K562 (cell line): ENCODE data around the gene KCNA2. TPM values are rescaled to one million over a fixed set of nuclear protein-coding genes. Genes with fewer than 3 reads are reported as not detected.

ENCODE experiments used
- ATAC-seq: fragments of 200-7000 bp; cut with Tn5 transposase; 3 replicates; pipeline ENCODE4 v1.9.1; 2020; ENCODE audit warnings: moderate library complexity
- BruUV-seq: library from RNA; stranded (reverse); fragments of 400-500 nt; replicated peaks from 2 replicates; lab custom pipeline; 2021; lab: Mats Ljungman, UMichigan
- CTCF ChIA-PET: fragments of 300-600 bp; formaldehyde crosslinking; extraction: SDS; loops from one replicate; lab custom pipeline; 2021; ENCODE audit warnings: low intra/inter-chr PET ratio; lab: Yijun Ruan, JAX
- POLR2A ChIA-PET: fragments of 300-600, 350-650 bp; sonication (Branson Sonifier 250); formaldehyde crosslinking; extraction: SDS; loops from one replicate; lab custom pipeline; 2021; ENCODE audit warnings: antibody characterized with exemption, inconsistent platforms; lab: Yijun Ruan, JAX
- DNase-seq, 4 experiments: peaks; one replicate each; pipeline versions ENCODE4 v3.0.0 to v3.0.0-alpha.2; 2011 to 2018; ENCODE audit warnings: low spot score in 3 of 4, mixed read lengths in 3 of 4; ENCODE audit errors: extremely low read depth in 1 of 4
- FAIRE-seq: peaks from 2 replicates; lab custom pipeline; 2011; peaks lifted over from hg19 to GRCh38; lab: Jason Lieb, UNC
- H2AFZ ChIP-seq: 2 replicates; pipeline ENCODE4 v1.6.0; 2011; ENCODE audit warnings: low read depth, low read length, control low read depth, inconsistent platforms
- H3K27ac ChIP-seq: fragments of 200-600 bp; 3 replicates; pipeline ENCODE4 v1.8.0; 2011; ENCODE audit warnings: low read depth, mild to moderate bottlenecking, control low read depth, inconsistent platforms, low read length, moderate library complexity, mixed read lengths; ENCODE audit errors: extremely low read depth
- H3K27me3 ChIP-seq, 2 experiments: fragments of 300-600 bp in 1 of 2; 2 replicates in 1 of 2; 3 replicates in 1 of 2; pipeline versions ENCODE4 v1.6.0 to v1.8.0; 2011; ENCODE audit warnings: inconsistent platforms in 2 of 2, low read length in 2 of 2, mild to moderate bottlenecking in 1 of 2, mixed read lengths in 1 of 2, moderate library complexity in 1 of 2; ENCODE audit not compliant: control insufficient read depth in 2 of 2, insufficient read depth in 2 of 2
- H3K36me3 ChIP-seq: fragments of 300-600 bp; 3 replicates; pipeline ENCODE4 v1.8.0; 2011; ENCODE audit warnings: mild to moderate bottlenecking, low read length, inconsistent platforms; ENCODE audit not compliant: control insufficient read depth, insufficient read depth
- H3K4me1 ChIP-seq, 2 experiments: fragments of 200-600 bp in 1 of 2; replicated peaks in 1 of 2; 2 replicates in 1 of 2; 3 replicates in 1 of 2; pipeline versions ENCODE4 v1.5.1 to v1.8.0; 2011; ENCODE audit warnings: inconsistent platforms in 2 of 2, low read length in 2 of 2, mild to moderate bottlenecking in 1 of 2, mixed read lengths in 1 of 2, moderate library complexity in 1 of 2; ENCODE audit not compliant: control insufficient read depth in 2 of 2, insufficient read depth in 2 of 2
- H3K4me2 ChIP-seq: 2 replicates; pipeline ENCODE4 v1.6.1; 2011; ENCODE audit warnings: low read length, control low read depth, inconsistent platforms, mixed read lengths; ENCODE audit not compliant: insufficient read depth
- H3K4me3 ChIP-seq: fragments of 200-600 bp; sonication (generic), shearing (Covaris generic); 2 replicates; pipeline ENCODE4 v1.5.1; 2016; ENCODE audit warnings: control low read depth, inconsistent platforms
- H3K79me2 ChIP-seq: fragments of 200-600 bp; 3 replicates; pipeline ENCODE4 v1.8.0; 2011; ENCODE audit warnings: low read length, inconsistent platforms; ENCODE audit not compliant: control insufficient read depth, insufficient read depth
- H3K9ac ChIP-seq, 2 experiments: 2 replicates each; pipeline versions ENCODE4 v1.6.0 to v1.6.1; 2011; ENCODE audit warnings: low read depth in 2 of 2, low read length in 2 of 2, control low read depth in 1 of 2, inconsistent platforms in 1 of 2, mild to moderate bottlenecking in 1 of 2, mixed read lengths in 1 of 2; ENCODE audit not compliant: insufficient read depth in 1 of 2
- H3K9me1 ChIP-seq: one replicate; pipeline ENCODE4 v1.6.0; 2011; ENCODE audit warnings: inconsistent platforms, mild to moderate bottlenecking, low read length, moderate library complexity; ENCODE audit not compliant: control insufficient read depth, insufficient read depth
- H3K9me3 ChIP-seq: replicated peaks from 2 replicates; pipeline ENCODE4 v1.5.1; 2011; ENCODE audit warnings: low read depth, low read length, inconsistent platforms; ENCODE audit not compliant: control insufficient read depth, insufficient read depth
- H4K20me1 ChIP-seq: replicated peaks from 2 replicates; pipeline ENCODE4 v1.6.1; 2011; ENCODE audit warnings: low read length, inconsistent platforms, mixed read lengths; ENCODE audit not compliant: control insufficient read depth, insufficient read depth
- EHMT2 ChIP-seq: fragments of 450-650 bp; IDR thresholded peaks from 2 replicates; pipeline ENCODE4 v1.6.1; 2018; ENCODE audit warnings: antibody characterized with exemption
- FOXO4 ChIP-seq: fragments of 450-650 bp; formaldehyde crosslinking; IDR thresholded peaks from 2 replicates; pipeline ENCODE4 v1.4.0; 2020; ENCODE audit warnings: mild to moderate bottlenecking, moderate library complexity
- MYC ChIP-seq, 2 experiments: fragments of 250-450 bp in 1 of 2; sonication (Bioruptor Pico) in 1 of 2; IDR thresholded peaks; 2 replicates each; pipeline versions ENCODE4 v1.5.1 to v1.6.1; 2012 to 2021; ENCODE audit warnings: low read depth in 2 of 2, borderline replicate concordance in 1 of 2, improper control_type of control experiment in 1 of 2, low read length in 1 of 2, mild to moderate bottlenecking in 1 of 2, moderate library complexity in 1 of 2
- RBBP5 ChIP-seq: fragments of 200-600 bp; sonication (generic); IDR thresholded peaks from 2 replicates; pipeline ENCODE4 v1.6.1; 2012; ENCODE audit warnings: borderline replicate concordance, mild to moderate bottlenecking, low read length, control low read depth, inconsistent platforms; ENCODE audit not compliant: insufficient read depth, poor library complexity, severe bottlenecking
- TGIF2 ChIP-seq: sonication (generic); formaldehyde crosslinking; IDR thresholded peaks from 2 replicates; pipeline ENCODE4 v1.8.1; 2022; ENCODE audit warnings: mild to moderate bottlenecking, missing genetic modification reagents, moderate library complexity
- ZBTB8A ChIP-seq: fragments of 450-650 bp; IDR thresholded peaks from 2 replicates; pipeline ENCODE4 v1.6.1; 2018; ENCODE audit warnings: mild to moderate bottlenecking, moderate library complexity; ENCODE audit not compliant: partially characterized antibody
- ZFX ChIP-seq: sonication (generic); formaldehyde crosslinking; IDR thresholded peaks from 2 replicates; pipeline ENCODE4 v1.8.0; 2022; ENCODE audit warnings: mild to moderate bottlenecking, missing genetic modification reagents, moderate library complexity
- ZNF589 ChIP-seq: fragments of 200-800 bp; sonication (Bioruptor generic); IDR thresholded peaks from 2 replicates; pipeline ENCODE4 v1.6.1; 2016; ENCODE audit warnings: low read depth, missing genetic modification characterization, missing compliant biosample characterization
- ZNF668 ChIP-seq: fragments of 250-450 bp; sonication (Bioruptor Pico); IDR thresholded peaks from 2 replicates; pipeline ENCODE4 v1.8.0; 2022; ENCODE audit warnings: mild to moderate bottlenecking, inconsistent platforms
- WGBS: fragments of 100-300 bp; shearing (Covaris generic); methylation state at CpG from one replicate; pipeline ENCODE4 v1.1.6; 2016; ENCODE audit warnings: low coverage, mixed read lengths; ENCODE audit not compliant: insufficient coverage; ENCODE audit errors: missing lambda C conversion rate; 5-methylcytosine and 5-hydroxymethylcytosine counted together
- in situ Hi-C: fragments of 300-500 bp; cut with MboI; formaldehyde crosslinking; loops from 4 replicates; pipeline ENCODE4 v1.15.0; 2018; ENCODE audit warnings: inconsistent platforms, mixed read lengths
- intact Hi-C: fragments of 100-400 bp; cut with micrococcal nuclease; formaldehyde crosslinking; loops from 2 replicates; pipeline ENCODE4 v1.14.2; 2022
- polyA plus RNA-seq, 8 experiments: library from polyadenylated mRNA; depleted of rRNA in 4 of 8; stranded (reverse) in 5 of 8; unstranded in 3 of 8; fragments of >200 nt; fragmentation: Nextera tagmentation in 2 of 8; fragmentation: Illumina TruSeq in 1 of 8; extraction: Ambion mirVana in 2 of 8; extraction: Trizol in 1 of 8; gene quantifications; 2 replicates each; pipeline versions ENCODE4 v1.2.1 to v1.2.3, GENCODE V29; 2011 to 2014; ENCODE audit warnings: inconsistent platforms in 1 of 8, missing spikeins in 1 of 8
- total RNA-seq, 7 experiments: library from RNA; depleted of rRNA in 6 of 7; stranded (reverse); fragments of >200 nt in 6 of 7; fragmentation: Illumina TruSeq in 2 of 7; extraction: Trizol in 2 of 7; gene quantifications; 2 replicates each; pipeline versions ENCODE4 v1.2.1 to v1.2.3, GENCODE V29; 2011 to 2021; ENCODE audit warnings: low replicate concordance in 1 of 7

KCNA2 gene
- total and polyA plus RNA-seq, 9 of the 15 experiments (the other 6 are each of a cell fraction or from before 2014, with no cell fraction given): not detected

DNA sequence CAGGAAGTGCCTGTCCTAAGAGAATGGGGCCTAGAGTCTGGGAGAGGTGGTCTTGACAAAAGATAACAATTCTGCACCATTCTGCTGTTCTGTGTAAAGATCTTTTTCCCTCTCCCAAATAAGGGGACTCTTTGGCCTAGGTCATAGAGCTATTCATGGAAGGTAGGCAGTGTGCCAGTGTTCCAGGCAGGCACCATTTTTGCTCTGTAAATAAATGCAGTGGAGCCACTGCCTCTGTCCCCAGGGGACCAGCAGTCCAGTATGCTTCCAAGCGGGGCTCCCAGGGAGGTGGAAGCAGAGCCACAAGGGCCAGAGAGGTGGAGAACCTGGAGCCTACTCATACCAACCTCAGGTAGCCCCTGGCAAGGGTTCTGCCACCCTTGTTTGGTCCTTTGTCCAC lies 25.9 kb downstream of the KCNA2 start:
- 0% methylated on average over 1 of the region's 1 CpG for WGBS
- H3K4me3 ChIP-seq: no peak overlapping the region
- H2AFZ ChIP-seq: no peak overlapping the region
- TF ChIP-seq EHMT2 (no peak), ZNF589 (CRISPR knock-in tag) (no peak), MYC (IDR thresholded peaks at IDR 0.05; ENCODE audit: low read depth, low read length) (no peak), MYC (CRISPR knock-in tag; IDR thresholded peaks at IDR 0.05; ENCODE audit: borderline replicate concordance, low read depth) (no peak), FOXO4 (CRISPR knock-in tag) (no peak), TGIF2 (CRISPR knock-in tag) (no peak), ZFX (CRISPR knock-in tag) (no peak), ZBTB8A (no peak), ZNF668 (no peak), RBBP5 (no peak)
- no peaks in the 10 kb centered on the region for H3K36me3 ChIP-seq
- H3K9me3 ChIP-seq: no peaks in the 10 kb centered on the region
- H3K27ac ChIP-seq: no peak overlapping the region
- BruUV-seq: no TSS peak
- FAIRE-seq (no peak), ATAC-seq (no peak), DNase-seq (no peak)
- ChIA-PET CTCF (no interaction called here), POLR2A (interaction anchor here (0.6 kb wide), 1 partner anchor 695 kb away, joined by 3 read pairs; no protein-coding TSS in a partner anchor)
- no peaks in the 10 kb centered on the region for H4K20me1 ChIP-seq
- no peak overlapping the region for H3K9ac ChIP-seq
- no peak overlapping the region for H3K4me2 ChIP-seq
- H3K9me1 ChIP-seq: no peaks in the 10 kb centered on the region
- no peaks in the 10 kb centered on the region for H3K4me1 ChIP-seq
- H3K79me2 ChIP-seq: no peaks in the 10 kb centered on the region
- intact Hi-C loops (no loop called here), in situ Hi-C loops (no loop called here)
- H3K27me3 ChIP-seq: peaks cover 5 to 35% of the 10 kb centered on the region in 2 experiments; a peak in 4 of 5 replicates
